ENCODE data around the gene LRRIQ3.

DNA sequence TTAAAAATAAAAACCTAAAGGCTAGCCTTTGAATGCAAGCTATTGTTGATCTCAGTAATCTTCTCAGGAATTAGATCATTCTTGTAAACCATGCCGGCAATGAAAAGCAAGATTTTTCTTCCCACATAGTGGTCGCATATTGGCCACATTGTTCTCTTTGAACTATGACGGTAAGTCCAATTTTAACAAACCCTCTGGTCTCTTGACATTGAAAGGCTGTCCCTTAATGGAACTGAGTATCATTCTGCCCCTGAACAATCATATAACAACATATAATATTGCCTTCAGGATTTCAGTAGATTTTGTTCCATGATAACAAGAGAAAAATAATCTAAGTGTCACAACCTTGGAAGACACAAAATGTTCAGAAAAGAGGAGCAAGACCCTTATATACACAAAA lies 38.5 kb upstream of the LRRIQ3 start:
- TF ChIP-seq, protein P1, sequence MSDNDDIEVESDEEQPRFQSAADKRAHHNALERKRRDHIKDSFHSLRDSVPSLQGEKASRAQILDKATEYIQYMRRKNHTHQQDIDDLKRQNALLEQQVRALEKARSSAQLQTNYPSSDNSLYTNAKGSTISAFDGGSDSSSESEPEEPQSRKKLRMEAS (IDR thresholded peaks at IDR 0.05): no peak
- no peak for TF ChIP-seq EGR1 (IDR thresholded peaks at IDR 0.05)
- no peak for TF ChIP-seq TAF1 (IDR thresholded peaks at IDR 0.05; ENCODE audit: low read depth)
- no peak for TF ChIP-seq CREB1 (IDR thresholded peaks at IDR 0.05; ENCODE audit: low read depth)
- no peak for TF ChIP-seq EP300 (IDR thresholded peaks at IDR 0.05; ENCODE audit: borderline replicate concordance)
- no peak for TF ChIP-seq RAD21 (IDR thresholded peaks at IDR 0.05; ENCODE audit: low read depth)
- no peak for TF ChIP-seq CEBPB (IDR thresholded peaks at IDR 0.05)
